Naive thymus-derived CD4-positive, alpha-beta T cell (primary cell): ENCODE measurements around the gene WNT7B. TPM values are rescaled to one million over a fixed set of nuclear protein-coding genes. Genes with fewer than 3 reads are reported as not detected.

Experiments used
- ATAC-seq: fragments of 150-1000 bp; cut with Tn5 transposase; 2 replicates; pipeline ENCODE4 v1.10.0; 2021; ENCODE audit warnings: mild to moderate bottlenecking, moderate library complexity
- CTCF ChIA-PET: fragments of 350-600 bp; sonication (Branson Sonifier 250); formaldehyde crosslinking; loops from one replicate; lab custom pipeline; 2021; ENCODE audit warnings: antibody characterized with exemption; lab: Charles Lee
- POLR2A ChIA-PET: fragments of 350-600 bp; sonication (Branson Sonifier 250); formaldehyde crosslinking; loops from one replicate; lab custom pipeline; 2021; ENCODE audit warnings: antibody characterized with exemption, inconsistent platforms; lab: Charles Lee
- DNase-seq, 9 donors: peaks; one replicate each; pipeline versions ENCODE4 v3.0.0 to v3.0.0-alpha.2; 2020 to 2022; ENCODE audit warnings: mixed read lengths in 1 of 9
- H3K27ac ChIP-seq: one replicate; pipeline ENCODE4 v1.7.0; 2013; ENCODE audit warnings: mild to moderate bottlenecking, low read depth, low read length, moderate library complexity
- H3K27me3 ChIP-seq, 2 donors: one replicate each; pipeline ENCODE4 v1.7.0; 2013; ENCODE audit warnings: low read length in 2 of 2, mild to moderate bottlenecking in 2 of 2, moderate library complexity in 2 of 2; ENCODE audit not compliant: control insufficient read depth in 2 of 2, insufficient read depth in 2 of 2
- H3K36me3 ChIP-seq, 3 experiments: 1 replicate in 2 of 3; 2 replicates in 1 of 3; pipeline ENCODE4 v1.7.0; 2013; ENCODE audit warnings: low read length in 3 of 3, mild to moderate bottlenecking in 3 of 3, moderate library complexity in 1 of 3; ENCODE audit not compliant: insufficient read depth in 3 of 3, control insufficient read depth in 2 of 3
- H3K4me1 ChIP-seq, 2 donors: one replicate each; pipeline ENCODE4 v1.7.0; 2013; ENCODE audit warnings: low read length in 2 of 2, mild to moderate bottlenecking in 2 of 2, moderate library complexity in 1 of 2; ENCODE audit not compliant: control insufficient read depth in 2 of 2, insufficient read depth in 2 of 2
- H3K4me3 ChIP-seq: 2 replicates; pipeline ENCODE4 v1.7.0; 2013; ENCODE audit warnings: mild to moderate bottlenecking, low read length
- H3K9me3 ChIP-seq, 3 experiments: 1 replicate in 2 of 3; 2 replicates in 1 of 3; pipeline ENCODE4 v1.7.0; 2013; ENCODE audit warnings: low read length in 3 of 3; ENCODE audit not compliant: control insufficient read depth in 2 of 3
- H3K27ac Mint-ChIP-seq, 9 donors: one replicate each; pipeline ENCODE4 v1.8.0; 2020 to 2022; ENCODE audit warnings: mixed read lengths in 9 of 9, mild to moderate bottlenecking in 8 of 9, moderate library complexity in 5 of 9, inconsistent platforms in 2 of 9
- H3K27me3 Mint-ChIP-seq, 5 donors: one replicate each; pipeline ENCODE4 v1.8.0; 2021 to 2022; ENCODE audit warnings: mixed read lengths in 5 of 5, mild to moderate bottlenecking in 1 of 5
- H3K36me3 Mint-ChIP-seq, 5 donors: one replicate each; pipeline ENCODE4 v1.8.0; 2020 to 2022; ENCODE audit warnings: mixed read lengths in 5 of 5, mild to moderate bottlenecking in 3 of 5, inconsistent platforms in 1 of 5
- H3K4me1 Mint-ChIP-seq, 7 donors: one replicate each; pipeline ENCODE4 v1.8.0; 2020 to 2022; ENCODE audit warnings: mixed read lengths in 7 of 7, mild to moderate bottlenecking in 3 of 7, inconsistent platforms in 1 of 7
- H3K4me3 Mint-ChIP-seq, 10 donors: one replicate each; pipeline ENCODE4 v1.8.0; 2020 to 2022; ENCODE audit warnings: mild to moderate bottlenecking in 10 of 10, mixed read lengths in 10 of 10, moderate library complexity in 6 of 10, inconsistent platforms in 2 of 10
- H3K9me3 Mint-ChIP-seq, 11 donors: one replicate each; pipeline ENCODE4 v1.8.0; 2020 to 2022; ENCODE audit warnings: mixed read lengths in 11 of 11, mild to moderate bottlenecking in 4 of 11, inconsistent platforms in 1 of 11, moderate library complexity in 1 of 11
- intact Hi-C, 2 donors: fragments of 100-400 bp; cut with micrococcal nuclease; formaldehyde crosslinking; loops; one replicate each; pipeline ENCODE4 v1.15.1; 2023
- polyA plus RNA-seq, 2 donors: library from polyadenylated mRNA; unstranded; fragments of 300-500 nt; fragmentation: Illumina TruSeq; gene quantifications; one replicate each; pipeline ENCODE4 v1.2.3, GENCODE V29; 2021
- total RNA-seq, 6 experiments: library from RNA in 5 of 6; stranded (reverse) in 5 of 6; gene quantifications; 1 replicate in 5 of 6; 2 replicates in 1 of 6; pipeline ENCODE4 v1.2.3 and lab custom pipeline; 2021 to 2026

The WNT7B gene
- total and polyA plus RNA-seq, 7 experiments from 2014 or later: not detected

DNA sequence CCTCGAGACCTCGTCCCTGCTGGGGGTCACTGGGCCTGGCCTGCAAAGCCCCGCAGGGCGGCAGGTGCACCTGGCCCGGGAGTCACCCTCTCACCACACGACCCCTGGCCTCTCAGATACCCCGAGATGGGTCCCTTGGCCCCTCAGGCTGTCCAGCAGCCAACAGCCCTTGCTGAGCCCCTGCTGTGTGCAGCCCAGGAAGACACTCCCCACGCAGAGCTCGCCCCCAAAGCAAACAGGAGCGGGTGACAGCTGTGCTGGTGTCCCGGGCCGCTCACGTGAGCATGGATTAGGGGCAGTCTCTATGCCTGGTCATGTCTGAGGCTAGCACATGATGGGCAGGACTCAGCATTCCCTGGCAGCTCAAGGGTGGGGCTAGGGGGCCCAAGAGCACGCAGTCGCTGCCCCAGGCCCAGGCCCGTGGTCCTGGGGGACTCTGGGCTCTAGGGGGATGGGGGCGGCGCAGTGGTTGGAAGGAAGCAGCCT, 31.3 kb downstream of the WNT7B start:
- Mint-ChIP-seq H3K4me1 (peaks cover 0 to 1% (median 0%) of the 10 kb centered on the region in 7 donors), H3K4me3 (no peak overlapping the region), H3K36me3 (no peaks in the 10 kb centered on the region), H3K27ac (no peak overlapping the region), H3K27me3 (no peaks in the 10 kb centered on the region), H3K9me3 (peaks cover 0 to 1% (median 0%) of the 10 kb centered on the region in 11 donors)
- DNase-seq: no peak
- Histone ChIP-seq H3K27ac (no peak overlapping the region), H3K27me3 (no peaks in the 10 kb centered on the region), H3K9me3 (no peaks in the 10 kb centered on the region), H3K36me3 (no peaks in the 10 kb centered on the region), H3K4me3 (no peak overlapping the region), H3K4me1 (no peaks in the 10 kb centered on the region)
- intact Hi-C loops: no loop called here
- ATAC-seq: no peak
- ChIA-PET POLR2A (no interaction called here), CTCF (no interaction called here)

DNA sequence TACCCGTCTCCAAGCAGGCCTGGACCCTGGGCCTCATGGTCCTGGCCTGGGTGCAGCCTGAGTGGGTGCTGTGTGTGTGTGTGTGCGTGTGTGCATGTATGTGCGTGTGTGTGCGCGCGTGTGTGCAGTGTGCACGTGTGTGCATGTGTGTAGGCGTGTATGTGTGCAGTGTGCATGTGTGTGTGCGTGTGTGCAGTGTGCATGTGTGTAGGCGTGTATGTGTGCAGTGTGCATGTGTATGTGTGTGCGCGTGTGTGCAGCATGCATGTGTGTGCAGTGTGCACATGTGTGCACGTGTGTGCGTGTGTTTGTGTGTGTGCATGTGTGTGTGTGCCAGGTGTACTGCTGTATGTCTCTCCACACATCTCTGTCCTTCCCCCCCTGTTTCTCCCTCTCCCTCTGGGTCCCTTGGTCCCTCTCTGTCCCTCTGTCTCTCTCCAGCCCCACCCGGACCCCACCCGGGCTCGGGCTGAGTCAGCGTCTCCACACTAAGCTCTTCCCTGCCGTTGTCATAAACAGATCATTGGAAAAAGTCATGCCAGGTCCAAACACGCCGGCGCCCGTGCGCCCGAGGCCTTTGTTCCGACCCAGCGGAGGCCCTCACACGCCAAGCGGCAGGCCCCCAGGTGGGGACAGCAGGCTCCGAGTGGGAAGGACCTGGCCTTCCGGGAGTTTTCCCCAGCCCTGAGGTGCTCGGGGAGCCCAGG, 34.0 kb downstream of the WNT7B start:
- Mint-ChIP-seq H3K36me3 (no peaks in the 10 kb centered on the region), H3K9me3 (peaks cover 0 to 5% (median 0%) of the 10 kb centered on the region in 11 donors), H3K4me3 (no peak overlapping the region), H3K27me3 (peaks cover 0 to 4% (median 0%) of the 10 kb centered on the region in 5 donors), H3K4me1 (no peaks in the 10 kb centered on the region), H3K27ac (peak overlapping the region in 1 of 9 donors; percentile 13)
- DNase-seq (no peak), ATAC-seq (no peak)
- ChIA-PET POLR2A (no interaction called here), CTCF (no interaction called here)
- Histone ChIP-seq H3K9me3 (no peaks in the 10 kb centered on the region), H3K27me3 (no peaks in the 10 kb centered on the region), H3K36me3 (no peaks in the 10 kb centered on the region), H3K4me3 (no peak overlapping the region), H3K4me1 (no peaks in the 10 kb centered on the region), H3K27ac (no peak overlapping the region)
- intact Hi-C loops: no loop called here

DNA sequence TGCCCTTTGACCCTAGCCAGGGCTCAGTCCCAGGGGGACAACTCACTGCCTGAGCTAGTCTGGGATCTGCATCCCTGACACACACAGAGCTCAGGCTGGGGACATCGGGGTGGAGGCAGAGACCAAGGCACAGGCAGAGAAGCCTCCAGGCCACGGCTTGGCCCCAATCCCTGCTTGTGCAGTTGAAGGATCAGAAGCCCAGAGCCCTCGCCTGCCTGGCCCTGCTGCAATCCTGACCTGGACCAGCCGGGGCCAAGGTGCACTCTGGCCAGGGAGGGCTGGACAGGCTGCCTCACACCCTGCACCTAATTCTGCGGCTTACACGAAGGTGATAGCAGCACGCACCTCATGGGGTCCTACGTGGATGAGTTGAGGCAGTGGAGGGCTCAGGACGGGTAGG, 34.6 kb downstream of the WNT7B start:
- ChIA-PET POLR2A (no interaction called here), CTCF (no interaction called here)
- Mint-ChIP-seq H3K4me1 (no peaks in the 10 kb centered on the region), H3K27me3 (peaks cover 0 to 4% (median 0%) of the 10 kb centered on the region in 5 donors), H3K27ac (no peak overlapping the region), H3K9me3 (peaks cover 0 to 7% (median 0%) of the 10 kb centered on the region in 11 donors), H3K4me3 (no peak overlapping the region), H3K36me3 (no peaks in the 10 kb centered on the region)
- intact Hi-C loops: no loop called here
- no peaks in the 10 kb centered on the region for H3K27me3 ChIP-seq
- H3K36me3 ChIP-seq: no peaks in the 10 kb centered on the region
- no peak for ATAC-seq
- H3K4me1 ChIP-seq: no peaks in the 10 kb centered on the region
- DNase-seq: no peak
- no peak overlapping the region for H3K4me3 ChIP-seq
- H3K27ac ChIP-seq: no peak overlapping the region
- no peaks in the 10 kb centered on the region for H3K9me3 ChIP-seq

DNA sequence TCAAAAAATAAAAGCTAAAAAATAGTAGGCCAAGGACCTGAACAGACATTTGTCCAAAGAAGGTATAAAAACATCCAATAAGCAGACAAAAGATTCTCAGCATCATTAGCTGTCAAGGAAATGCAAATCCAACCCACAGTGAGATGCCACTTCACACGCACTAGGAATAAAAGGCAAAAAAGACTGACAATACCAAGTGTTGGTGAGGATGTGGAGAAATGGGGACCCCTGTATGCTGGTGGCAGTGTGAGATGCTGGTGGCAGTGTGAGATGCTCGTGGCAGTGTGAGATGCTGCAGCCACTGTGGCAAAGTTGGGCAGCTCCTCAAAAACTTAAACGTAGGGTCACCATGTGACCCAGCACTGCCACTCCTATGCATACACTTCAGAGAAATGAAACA, 38.0 kb downstream of the WNT7B start:
- H3K4me3 ChIP-seq: no peak overlapping the region
- Mint-ChIP-seq H3K9me3 (peaks cover 0 to 7% (median 0%) of the 10 kb centered on the region in 11 donors), H3K4me3 (no peak overlapping the region), H3K4me1 (no peaks in the 10 kb centered on the region), H3K36me3 (no peaks in the 10 kb centered on the region), H3K27ac (no peak overlapping the region), H3K27me3 (peaks cover 0 to 11% (median 4%) of the 10 kb centered on the region in 5 donors)
- ChIA-PET CTCF (no interaction called here), POLR2A (no interaction called here)
- H3K4me1 ChIP-seq: no peaks in the 10 kb centered on the region
- H3K27me3 ChIP-seq: no peaks in the 10 kb centered on the region
- intact Hi-C loops: no loop called here
- no peak overlapping the region for H3K27ac ChIP-seq
- H3K9me3 ChIP-seq: no peaks in the 10 kb centered on the region
- ATAC-seq (no peak), DNase-seq (no peak)
- H3K36me3 ChIP-seq: no peaks in the 10 kb centered on the region

DNA sequence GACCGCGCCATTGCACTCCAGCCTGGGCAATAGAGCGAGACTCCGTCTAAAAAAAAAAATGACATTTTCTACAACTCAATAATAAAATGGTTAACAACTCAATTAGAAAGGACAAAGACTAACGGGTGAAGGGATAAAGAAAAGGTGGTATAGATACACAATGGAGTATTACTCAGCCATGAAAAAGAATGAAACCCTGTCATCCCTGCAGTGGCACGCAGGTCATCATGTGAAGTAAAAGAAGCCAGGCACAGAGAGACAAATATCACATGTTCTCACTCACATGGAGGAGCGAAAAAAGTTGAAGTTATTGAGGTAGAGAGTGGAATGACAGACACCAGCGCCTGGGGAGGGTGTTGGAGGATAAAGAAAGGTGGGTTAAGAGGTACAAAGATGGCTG, 39.0 kb downstream of the WNT7B start:
- Histone ChIP-seq H3K9me3 (no peaks in the 10 kb centered on the region), H3K27me3 (no peaks in the 10 kb centered on the region), H3K4me1 (no peaks in the 10 kb centered on the region), H3K27ac (no peak overlapping the region), H3K4me3 (no peak overlapping the region), H3K36me3 (no peaks in the 10 kb centered on the region)
- peaks cover 0 to 7% (median 0%) of the 10 kb centered on the region in 11 donors for H3K9me3 Mint-ChIP-seq
- H3K27ac Mint-ChIP-seq: no peak overlapping the region
- ChIA-PET POLR2A (no interaction called here), CTCF (no interaction called here)
- H3K27me3 Mint-ChIP-seq: peaks cover 0 to 20% (median 10%) of the 10 kb centered on the region in 5 donors
- DNase-seq: no peak
- no peaks in the 10 kb centered on the region for H3K36me3 Mint-ChIP-seq
- H3K4me3 Mint-ChIP-seq: no peak overlapping the region
- ATAC-seq: no peak
- intact Hi-C loops: no loop called here
- H3K4me1 Mint-ChIP-seq: no peaks in the 10 kb centered on the region

DNA sequence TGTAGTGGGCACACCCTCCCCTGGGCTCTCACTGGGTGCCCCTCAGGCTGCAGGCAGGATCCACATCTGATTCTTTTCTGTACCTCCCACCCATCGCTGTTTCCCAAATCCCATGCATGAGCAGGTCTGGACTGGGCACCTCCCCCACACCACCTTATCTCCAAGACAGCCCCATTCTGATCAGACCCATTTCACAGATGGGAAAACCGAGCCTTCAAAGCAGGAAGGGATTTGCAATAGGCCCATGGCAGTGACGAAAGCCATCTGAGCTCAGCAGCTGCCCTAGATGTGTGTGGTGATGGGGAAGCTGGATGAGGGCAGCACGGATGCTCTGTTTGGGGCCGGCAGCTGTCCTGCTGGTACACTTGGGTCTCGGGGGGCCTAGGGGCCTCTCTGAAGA, 41.4 kb downstream of the WNT7B start:
- H3K27ac ChIP-seq: no peak overlapping the region
- ATAC-seq (no peak), DNase-seq (no peak)
- Mint-ChIP-seq H3K4me1 (no peaks in the 10 kb centered on the region), H3K4me3 (no peak overlapping the region), H3K27me3 (peaks cover 0 to 29% (median 18%) of the 10 kb centered on the region in 5 donors), H3K27ac (no peak overlapping the region), H3K36me3 (peaks cover 0 to 8% (median 0%) of the 10 kb centered on the region in 5 donors), H3K9me3 (peaks cover 0 to 7% (median 0%) of the 10 kb centered on the region in 11 donors)
- no peaks in the 10 kb centered on the region for H3K9me3 ChIP-seq
- H3K4me1 ChIP-seq: no peaks in the 10 kb centered on the region
- H3K27me3 ChIP-seq: no peaks in the 10 kb centered on the region
- POLR2A ChIA-PET: no interaction called here
- H3K36me3 ChIP-seq: no peaks in the 10 kb centered on the region
- CTCF ChIA-PET: no interaction called here
- intact Hi-C loops: no loop called here
- H3K4me3 ChIP-seq: no peak overlapping the region
